ENCODE data around the gene TMEM225B.
A peak's percentile ranks its signal among the peaks of the same experiment; 100 is the strongest.
"Not testable (repeated sequence)": the region's sequence is repeated elsewhere in the genome, so short reads cannot be mapped to it uniquely, and the experiment has no call there.

Gene TMEM225B

GRCh38 chr7:99624484-99624883 is 26.4 kb downstream of the TMEM225B start:
- no peak for FAIRE-seq

DNA sequence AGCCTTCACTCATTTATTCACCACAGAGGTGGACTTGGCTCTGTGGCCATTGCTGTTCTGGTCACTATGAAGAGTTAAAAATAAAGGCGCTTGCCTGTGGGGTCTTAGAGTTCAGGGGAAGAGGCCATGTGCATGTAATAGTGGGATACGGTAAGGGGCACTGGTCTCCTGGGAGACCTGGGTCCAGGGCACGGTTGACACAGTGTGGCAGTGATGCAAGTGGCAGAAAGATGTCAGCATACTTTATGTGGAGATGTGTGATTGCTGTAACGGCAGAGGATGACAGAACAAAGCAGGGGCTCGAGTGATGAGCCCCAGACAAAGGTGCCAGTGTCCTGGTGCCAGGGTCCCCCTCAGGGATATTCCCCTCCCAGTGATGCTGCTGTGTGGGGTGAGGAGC is 27.3 kb downstream of the TMEM225B start:
- FAIRE-seq: no peak

DNA sequence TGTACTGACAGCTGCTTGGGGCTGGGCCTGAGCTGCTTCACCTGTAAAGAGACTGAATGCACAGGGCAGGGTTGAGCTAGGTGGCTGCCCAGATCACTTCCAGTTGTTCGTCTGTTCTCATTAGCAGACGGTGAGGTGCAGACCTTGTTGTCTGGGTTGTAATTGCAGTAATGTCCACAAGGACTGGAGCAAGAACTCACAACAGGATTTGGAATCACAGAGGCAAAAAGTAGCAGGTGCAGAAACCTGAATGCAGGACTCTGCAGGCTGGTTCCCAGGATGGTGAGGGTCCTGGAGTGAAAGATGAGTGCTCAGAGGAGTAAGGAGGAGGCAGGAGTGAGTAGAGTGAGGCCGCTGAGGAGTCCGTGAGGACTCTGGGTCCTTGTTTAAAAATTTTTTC is 27.9 kb downstream of the TMEM225B start:
- no peak for FAIRE-seq

DNA sequence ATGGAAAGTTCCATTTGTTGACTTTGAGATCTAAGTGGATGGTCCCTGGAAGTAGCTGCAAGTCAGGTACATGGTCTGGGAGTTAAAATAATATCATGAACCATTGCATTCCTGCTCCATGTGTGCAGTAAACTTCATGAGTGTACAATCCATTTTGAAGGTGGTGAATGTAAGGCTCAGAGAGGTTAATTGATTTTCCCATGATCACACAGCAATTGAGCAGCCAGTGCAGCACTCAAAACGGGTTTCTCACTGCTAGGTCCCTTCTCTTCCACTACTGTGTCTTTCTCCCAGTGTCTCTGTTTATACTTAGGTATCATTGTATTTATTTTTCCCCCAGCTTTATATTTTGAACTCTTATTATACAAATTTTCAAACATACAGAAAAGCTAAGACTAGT is 28.6 kb downstream of the TMEM225B start:
- FAIRE-seq: no peak

- FAIRE-seq: peak; percentile 63
Observed at GRCh38 chr7:99627513-99627912, 29.4 kb downstream of the TMEM225B start.

DNA sequence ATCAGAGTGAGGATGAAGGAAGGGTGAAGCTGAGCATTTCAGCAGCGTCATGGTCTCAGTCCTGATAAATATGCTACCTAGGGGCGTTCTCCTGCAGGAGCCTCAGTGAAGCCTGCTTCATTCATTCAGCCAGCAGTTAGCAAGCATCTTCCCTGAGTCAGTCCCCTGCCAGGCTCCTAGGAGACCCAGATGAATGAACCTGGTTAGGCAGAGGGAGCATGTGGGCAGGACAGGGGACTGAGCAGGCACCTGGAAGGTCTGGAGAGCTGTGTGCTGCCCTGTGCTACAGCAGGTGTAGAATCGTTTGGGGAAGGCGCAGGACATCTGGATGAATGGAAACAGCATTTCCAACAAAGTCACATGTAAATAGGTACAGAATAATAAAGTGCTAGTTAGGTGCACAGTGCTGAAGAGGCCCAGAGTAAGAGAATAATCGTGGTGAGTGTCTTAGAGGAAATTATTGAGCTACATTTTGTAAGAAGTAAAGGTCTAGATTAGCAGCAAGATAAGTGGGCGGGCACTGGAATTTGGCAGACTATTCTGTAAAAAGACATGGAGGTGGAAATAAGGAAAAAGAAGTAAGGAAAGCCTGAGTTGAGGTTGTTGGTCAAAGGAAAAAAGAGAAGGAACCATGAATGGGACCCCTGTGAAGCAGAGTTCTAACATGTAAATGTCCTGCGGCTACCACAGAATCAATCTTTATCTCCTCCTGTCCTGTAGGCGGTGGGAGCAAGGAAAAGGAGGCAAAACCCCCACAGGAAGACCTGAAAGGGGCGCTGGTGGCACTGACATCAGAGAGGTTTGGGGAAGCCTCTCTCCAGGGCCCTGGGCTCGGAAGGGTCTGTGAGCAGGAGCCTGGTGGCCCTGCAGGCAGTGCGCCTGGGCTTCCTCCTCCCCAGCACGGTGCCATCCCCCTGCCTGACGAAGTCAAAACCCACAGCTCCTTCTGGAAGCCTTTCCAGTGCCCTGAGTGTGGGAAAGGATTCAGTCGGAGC is 30.7 kb downstream of the TMEM225B start:
- FAIRE-seq: no peak

- FAIRE-seq: no peak
Observed at GRCh38 chr7:99629643-99630042, 31.6 kb downstream of the TMEM225B start.

DNA sequence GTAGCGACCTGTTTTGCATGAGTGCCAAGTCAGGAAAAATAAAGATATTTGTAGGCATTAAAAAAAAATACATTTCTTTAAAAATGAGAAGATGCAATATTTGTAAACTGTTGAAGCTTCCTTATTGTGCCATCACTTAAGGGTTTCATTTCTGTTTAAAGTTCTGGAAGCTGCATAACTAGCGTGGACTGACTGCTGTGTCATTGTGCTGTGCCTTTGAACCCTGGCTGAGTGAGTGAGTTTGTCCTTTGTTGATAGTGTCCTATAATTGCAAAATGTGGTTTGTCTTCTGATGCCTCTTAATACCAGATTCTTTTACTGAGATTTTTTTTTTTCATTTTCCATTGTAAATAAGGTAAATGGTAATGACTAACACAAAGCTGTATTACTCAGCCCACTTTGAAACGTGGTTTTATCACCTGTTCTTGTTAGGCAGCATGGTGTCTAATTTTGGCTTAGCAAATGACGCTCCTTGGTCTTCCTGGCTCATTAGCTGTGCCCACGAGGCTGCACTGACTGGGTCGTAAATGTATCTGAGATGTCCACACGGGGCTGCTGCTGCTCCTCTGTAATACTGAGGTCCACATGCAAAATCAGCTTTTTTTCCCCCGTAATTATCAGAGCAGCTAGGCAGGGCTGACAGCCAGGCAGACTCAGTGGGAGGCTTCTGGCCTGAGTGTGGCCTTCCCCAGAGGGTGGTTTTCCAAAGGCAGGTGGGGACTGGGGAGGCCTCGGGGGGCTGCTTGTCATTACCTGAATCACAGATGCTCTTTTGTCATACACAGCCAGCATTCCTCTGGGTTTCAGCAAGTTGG is 33.4 kb downstream of the TMEM225B start:
- FAIRE-seq: no peak

GRCh38 chr7:99637414-99637813 is 39.3 kb downstream of the TMEM225B start:
- peak; percentile 3 for FAIRE-seq

GRCh38 chr7:99638731-99639130 is 40.7 kb downstream of the TMEM225B start:
- FAIRE-seq: no peak

GRCh38 chr7:99639267-99639666 is 41.2 kb downstream of the TMEM225B start:
- FAIRE-seq: no peak

DNA sequence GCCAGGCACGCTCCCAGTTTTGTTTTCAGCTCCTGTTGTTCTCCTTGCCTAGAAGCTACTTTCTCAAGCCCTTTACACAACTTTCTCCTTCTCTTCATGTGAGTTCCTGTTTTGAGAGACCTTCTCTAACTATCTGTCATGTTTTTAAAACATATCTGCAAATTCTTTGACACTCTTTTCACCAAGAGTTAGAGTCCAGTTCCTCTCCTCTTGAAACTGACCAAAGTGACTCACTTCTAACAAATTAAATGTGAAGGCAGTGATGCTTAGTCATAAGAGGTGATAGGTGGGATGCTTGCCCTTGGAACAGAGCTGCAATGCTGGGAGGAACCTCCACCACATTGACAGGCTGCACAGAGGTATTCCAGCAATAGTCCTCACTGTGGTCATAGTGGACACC is 44.0 kb downstream of the TMEM225B start:
- no peak for FAIRE-seq

DNA sequence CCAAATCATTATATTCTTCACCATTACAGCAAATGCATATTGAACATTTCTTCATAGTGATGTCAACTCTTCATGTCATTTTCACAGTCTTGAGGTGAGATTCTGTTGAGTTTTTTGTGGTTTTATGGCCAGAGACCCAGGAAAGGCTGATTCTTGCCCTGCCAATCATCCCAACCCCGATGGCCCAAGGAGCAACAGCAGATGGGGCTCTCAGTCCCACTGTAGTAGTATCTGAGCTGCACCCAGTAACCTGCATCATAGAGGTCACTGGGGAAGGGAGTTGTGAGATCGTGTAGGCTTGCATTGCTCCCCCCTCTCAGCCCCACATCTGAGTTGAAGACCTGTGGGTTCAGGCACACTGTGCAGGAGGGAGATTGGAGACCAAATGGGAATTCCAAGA is 45.4 kb downstream of the TMEM225B start:
- FAIRE-seq: no peak

DNA sequence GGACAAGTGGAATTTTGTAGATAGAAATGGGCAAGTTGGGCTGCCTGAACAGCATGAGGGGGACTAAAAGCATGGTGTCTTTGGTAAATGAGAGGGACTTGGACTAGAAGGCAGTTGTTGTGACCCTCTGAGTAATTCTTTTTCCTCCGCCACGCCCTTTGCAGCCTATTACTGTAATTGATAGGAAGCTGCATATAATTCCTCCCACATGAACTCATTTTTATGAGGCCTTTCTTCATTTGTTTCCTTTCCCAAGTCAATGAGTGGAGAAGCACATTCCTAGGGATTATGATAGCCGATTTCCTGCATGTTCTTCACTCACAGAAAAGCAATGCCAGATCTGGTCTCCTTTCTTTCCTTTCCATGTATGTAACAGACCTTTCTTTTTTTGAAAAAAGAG is 46.4 kb downstream of the TMEM225B start:
- no peak for FAIRE-seq

GRCh38 chr7:99645590-99645989 is 47.5 kb downstream of the TMEM225B start:
- FAIRE-seq: no peak

GRCh38 chr7:99648843-99649242 is 50.8 kb downstream of the TMEM225B start:
- no peak for FAIRE-seq

DNA sequence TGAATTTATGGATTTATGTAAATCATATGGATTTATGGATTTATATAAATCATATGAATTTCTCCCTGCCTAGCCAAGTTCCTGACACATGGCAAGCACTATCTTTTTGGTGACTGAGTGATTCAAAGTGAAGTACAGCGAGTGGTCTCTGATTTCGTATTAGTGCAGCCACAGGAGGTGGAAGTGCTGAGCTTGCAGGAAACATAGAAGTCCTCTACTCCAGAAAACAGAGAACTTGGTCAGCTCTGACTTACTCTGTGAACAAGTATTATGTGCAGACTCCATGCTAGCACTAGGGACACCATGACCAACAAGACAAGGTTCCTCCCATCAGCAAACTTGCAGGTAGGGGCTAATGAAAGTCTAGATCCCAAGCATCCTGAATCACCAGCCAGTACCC is 53.2 kb downstream of the TMEM225B start:
- no peak for FAIRE-seq

DNA sequence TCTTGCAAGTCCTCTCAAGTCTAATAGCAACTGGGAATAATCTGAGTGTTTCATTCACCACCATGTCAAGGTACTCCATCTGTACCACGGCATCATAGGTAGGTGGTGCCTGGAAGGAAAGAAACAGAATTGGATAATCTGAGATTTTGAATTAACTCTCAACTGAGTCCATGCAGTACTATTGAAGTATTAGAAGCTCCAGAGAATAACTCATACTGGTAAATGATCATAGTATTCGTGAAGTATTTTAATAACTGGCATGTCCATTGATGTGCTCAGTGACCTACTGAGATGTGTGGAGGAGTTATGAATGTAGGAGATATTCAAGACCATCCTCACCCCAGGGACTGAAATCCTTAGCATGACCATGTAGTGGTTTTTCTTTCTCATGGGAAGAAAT is 54.6 kb downstream of the TMEM225B start:
- FAIRE-seq: no peak

DNA sequence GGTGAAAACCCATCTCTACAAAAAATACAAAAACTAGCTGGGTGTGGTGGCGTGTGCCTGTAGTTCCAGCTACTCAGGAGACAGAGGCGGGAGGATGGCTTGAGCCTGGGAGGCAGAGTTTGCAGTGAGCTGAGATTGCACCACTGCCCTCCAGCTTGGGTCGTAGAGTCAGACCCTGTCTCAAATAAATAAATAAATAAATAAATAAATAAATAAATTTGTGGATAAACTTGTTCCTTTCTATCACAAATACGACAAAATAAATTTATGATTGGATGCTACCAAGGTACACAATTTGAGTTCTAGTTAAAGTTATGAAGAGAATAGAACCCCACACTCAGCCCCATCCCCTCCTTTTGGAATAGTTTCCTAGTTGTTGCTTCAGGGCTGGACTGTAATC is 55.2 kb downstream of the TMEM225B start:
- not testable (repeated sequence) for FAIRE-seq

DNA sequence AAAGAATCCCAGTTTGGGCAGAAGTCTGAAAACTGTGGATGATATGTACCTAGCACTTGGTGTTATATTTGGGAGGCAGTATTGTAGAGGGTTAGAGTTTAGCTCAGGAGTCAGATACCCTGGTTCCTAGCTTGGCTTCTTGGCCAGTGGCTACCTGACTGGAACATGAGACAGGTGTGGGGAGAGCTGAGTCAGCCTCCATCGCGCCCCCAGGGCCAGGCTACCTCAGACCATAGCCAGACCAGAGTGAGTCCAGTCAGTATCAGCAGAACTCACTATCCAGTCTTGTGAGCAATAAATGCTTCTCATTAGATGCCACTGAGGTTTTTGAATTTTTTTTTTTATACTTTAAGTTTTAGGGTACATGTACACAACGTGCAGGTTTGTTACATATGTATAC is 55.7 kb downstream of the TMEM225B start:
- no peak for FAIRE-seq

GRCh38 chr7:99654626-99655025 is 56.6 kb downstream of the TMEM225B start:
- not testable (repeated sequence) for FAIRE-seq

DNA sequence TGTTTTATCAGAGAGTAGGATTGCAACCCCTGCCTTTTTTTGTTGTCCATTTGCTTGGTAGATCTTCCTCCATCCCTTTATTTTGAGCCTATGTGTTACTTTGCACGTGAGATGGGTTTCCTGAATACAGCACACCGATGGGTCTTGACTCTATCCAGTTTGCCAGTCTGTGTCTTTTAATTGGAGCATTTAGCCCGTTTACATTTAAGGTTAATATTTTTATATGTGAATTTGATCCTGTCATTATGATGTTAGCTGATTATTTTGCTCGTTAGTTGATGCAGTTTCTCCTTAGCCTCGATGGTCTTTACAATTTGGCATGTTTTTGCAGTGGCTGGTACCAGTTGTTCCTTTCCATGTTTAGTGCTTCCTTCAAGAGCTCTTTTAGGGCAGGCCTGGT is 59.8 kb downstream of the TMEM225B start:
- FAIRE-seq: not testable (repeated sequence)
